NCI-H2196 treated with DMSO at 0.1 percent for 48 hours (cell line): Measurements from ENCODE around the gene CA11.
"Not testable (repeated sequence)": the region's sequence is repeated elsewhere in the genome, so short reads cannot be mapped to it uniquely, and the experiment has no call there.

Source experiments
- DNase-seq: peaks from one replicate; lab custom pipeline; 2025; ENCODE audit not compliant: unreplicated experiment; lab: John Stamatoyannopoulos, UW

Gene CA11

GRCh38 chr19:48670699-48671445 is 24.9 kb upstream of the CA11 start:
- DNase-seq, result no peak

GRCh38 chr19:48669903-48670668 is 24.1 kb upstream of the CA11 start:
- DNase-seq, result no peak

- no peak for DNase-seq
Measured at GRCh38 chr19:48668761-48669160, 22.8 kb upstream of the CA11 start.

- DNase-seq, result no peak
Measured at GRCh38 chr19:48668332-48668731, 22.3 kb upstream of the CA11 start.

GRCh38 chr19:48665786-48666185 is 19.8 kb upstream of the CA11 start:
- no peak for DNase-seq

GRCh38 chr19:48664476-48664875 is 18.5 kb upstream of the CA11 start:
- DNase-seq, result no peak

- DNase-seq, result no peak
Measured at GRCh38 chr19:48663667-48664066, 17.7 kb upstream of the CA11 start.

GRCh38 chr19:48661711-48662090 is 15.7 kb upstream of the CA11 start:
- DNase-seq, result no peak

GRCh38 chr19:48660852-48661710 is 15.1 kb upstream of the CA11 start:
- DNase-seq, result peak; percentile 98

- peak; percentile 75 for DNase-seq
Measured at GRCh38 chr19:48659768-48660167, 13.8 kb upstream of the CA11 start.

GRCh38 chr19:48658483-48658882 is 12.5 kb upstream of the CA11 start:
- no peak for DNase-seq

GRCh38 chr19:48657828-48658227 is 11.8 kb upstream of the CA11 start:
- not testable (repeated sequence) for DNase-seq

GRCh38 chr19:48656840-48657474 is 11.0 kb upstream of the CA11 start:
- DNase-seq, result no peak

- DNase-seq, result no peak
Measured at GRCh38 chr19:48654299-48655059, 8.5 kb upstream of the CA11 start.

GRCh38 chr19:48651683-48652048 is 5.7 kb upstream of the CA11 start:
- DNase-seq, result no peak

GRCh38 chr19:48650974-48651682 is 5.1 kb upstream of the CA11 start:
- no peak for DNase-seq

GRCh38 chr19:48648134-48648533 is 2.1 kb upstream of the CA11 start:
- no peak for DNase-seq

- DNase-seq, result peak; percentile 93
Measured at GRCh38 chr19:48646722-48647216, 782 bp upstream of the CA11 start.

GRCh38 chr19:48645620-48646000 is 377 bp downstream of the CA11 start:
- no peak for DNase-seq
